ENCODE data around the gene SLC39A13. TPM values are rescaled to one million over a fixed set of nuclear protein-coding genes. Genes with fewer than 3 reads are reported as not detected.

Gene SLC39A13
- total RNA-seq, 1 experiment from 2014 or later = 50.2 TPM

GRCh38 chr11:47374720-47375019 is 33.7 kb upstream of the SLC39A13 start:
- Histone ChIP-seq H3K9me3 (ENCODE audit: control insufficient read depth, insufficient read depth, low read depth, low read length) (no peaks in the 10 kb centered on the region), H3K36me3 (ENCODE audit: control insufficient read depth, insufficient read depth, low read length) (no peaks in the 10 kb centered on the region), H3K27me3 (ENCODE audit: control insufficient read depth, insufficient read depth, low read length) (no peaks in the 10 kb centered on the region), H3K27ac (ENCODE audit: low read length) (no peak overlapping the region), H3K4me3 (ENCODE audit: low read depth in 2 of 2, low read length in 2 of 2) (no peak overlapping the region), H3K4me1 (ENCODE audit: control insufficient read depth, insufficient read depth, low read length) (no peaks in the 10 kb centered on the region; the same call in 1 of the 2 replicates)
- no TSS peak for BruUV-seq (replicated peaks)
- in situ Hi-C loops (cut with HindIII; ENCODE audit: low pct_unique_long_range_greater_than_20kb, low sequenced_read_pairs) (no loop called here), intact Hi-C loops (cut with micrococcal nuclease; ENCODE audit: unreplicated experiment) (loop anchor here (5.0 kb wide), 1 partner anchor 78 kb away; no protein-coding TSS in a partner anchor)
- ATAC-seq (no peak), DNase-seq (ENCODE audit: low read depth, low spot score) (no peak)
- CTCF ChIA-PET = interaction anchor here (0.8 to 1.5 kb wide), 5 partner anchors 9 to 80 kb away, joined by 3 to 8 read pairs (median 5); no protein-coding TSS in a partner anchor
- POLR2A ChIA-PET = no interaction called here
- TF ChIP-seq REST (IDR thresholded peaks at IDR 0.05; ENCODE audit: insufficient read depth in 1 of 2, low read depth in 2 of 2, low read length in 1 of 2) (no peak), SIN3A (IDR thresholded peaks at IDR 0.05; ENCODE audit: borderline replicate concordance, insufficient read depth, low read depth, low read length) (no peak), CTCF (IDR thresholded peaks at IDR 0.05) (no peak), POLR2AphosphoS5 (IDR thresholded peaks at IDR 0.05; ENCODE audit: low read depth, low read length) (no peak), TCF7L2 (IDR thresholded peaks at IDR 0.05; ENCODE audit: low read depth, low read length) (no peak)

DNA sequence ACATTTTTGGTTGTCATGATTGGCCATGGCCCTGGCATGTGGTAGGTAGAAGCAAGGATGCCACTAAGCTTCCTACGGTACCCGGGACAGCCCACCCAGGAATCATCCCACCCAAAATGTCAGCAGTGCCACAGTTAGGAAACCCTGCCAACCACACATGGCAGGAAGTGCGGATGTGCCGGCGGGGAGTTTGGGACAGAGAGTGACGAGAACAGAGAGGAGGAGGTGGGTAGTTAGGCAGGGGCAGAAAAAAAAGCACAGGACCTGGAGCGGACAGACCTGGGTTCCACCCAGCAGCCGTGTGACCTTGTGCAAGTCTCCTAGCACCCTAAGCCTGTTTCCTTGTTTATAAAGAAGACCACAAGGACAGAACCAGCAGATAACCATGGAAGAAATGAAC is 33.4 kb upstream of the SLC39A13 start:
- TF ChIP-seq SIN3A (IDR thresholded peaks at IDR 0.05; ENCODE audit: borderline replicate concordance, insufficient read depth, low read depth, low read length) = no peak
- no peak for TF ChIP-seq REST (IDR thresholded peaks at IDR 0.05; ENCODE audit: insufficient read depth in 1 of 2, low read depth in 2 of 2, low read length in 1 of 2)
- no peak for TF ChIP-seq POLR2AphosphoS5 (IDR thresholded peaks at IDR 0.05; ENCODE audit: low read depth, low read length)
- no peak for TF ChIP-seq TCF7L2 (IDR thresholded peaks at IDR 0.05; ENCODE audit: low read depth, low read length)
- TF ChIP-seq CTCF (IDR thresholded peaks at IDR 0.05) = no peak
- H3K27me3 ChIP-seq (ENCODE audit: control insufficient read depth, insufficient read depth, low read length) = no peaks in the 10 kb centered on the region
- in situ Hi-C loops (cut with HindIII; ENCODE audit: low pct_unique_long_range_greater_than_20kb, low sequenced_read_pairs) (no loop called here), intact Hi-C loops (cut with micrococcal nuclease; ENCODE audit: unreplicated experiment) (no loop called here)
- H3K36me3 ChIP-seq (ENCODE audit: control insufficient read depth, insufficient read depth, low read length) = no peaks in the 10 kb centered on the region
- BruUV-seq (replicated peaks) = no TSS peak
- DNase-seq (ENCODE audit: low read depth, low spot score) (no peak), ATAC-seq (no peak)
- ChIA-PET CTCF (interaction anchor here (0.8 to 0.9 kb wide), 2 partner anchors 8 to 79 kb away, joined by 3 to 8 read pairs; no protein-coding TSS in a partner anchor), POLR2A (no interaction called here)
- H3K9me3 ChIP-seq (ENCODE audit: control insufficient read depth, insufficient read depth, low read depth, low read length) = no peaks in the 10 kb centered on the region
- no peak overlapping the region for H3K27ac ChIP-seq (ENCODE audit: low read length)
- no peaks in the 10 kb centered on the region; the same call in 1 of the 2 replicates for H3K4me1 ChIP-seq (ENCODE audit: control insufficient read depth, insufficient read depth, low read length)
- no peak overlapping the region for H3K4me3 ChIP-seq (ENCODE audit: low read depth in 2 of 2, low read length in 2 of 2)
